ENCODE results near the gene DECR2.

DNA sequence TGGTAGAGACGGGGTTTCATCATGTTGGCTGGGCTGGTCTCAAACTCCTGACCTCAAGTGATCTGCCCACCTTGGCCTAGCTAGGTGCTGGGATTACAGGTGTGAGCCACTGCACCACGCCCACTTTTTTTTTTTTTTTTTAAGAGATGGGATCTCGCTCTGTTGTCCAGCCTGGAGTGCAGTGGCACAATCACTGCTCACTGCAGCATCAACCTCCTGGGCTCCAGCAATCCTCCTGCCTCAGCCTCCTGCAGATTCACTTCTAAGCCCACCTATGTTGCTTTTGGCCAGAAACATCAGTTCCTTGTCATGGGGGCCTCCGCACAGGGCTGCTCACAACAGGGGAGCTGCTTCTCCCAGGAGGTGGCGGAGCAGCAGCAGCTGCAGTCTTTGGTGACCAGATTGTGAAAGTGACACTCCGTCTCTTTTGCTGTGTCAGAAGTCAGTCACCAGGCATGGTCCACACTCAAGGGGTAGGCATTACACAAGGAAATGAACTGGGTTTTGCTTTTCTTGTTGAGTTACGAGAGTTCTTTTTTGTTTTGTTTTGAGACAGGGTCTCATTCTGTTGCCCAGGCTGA is 9.1 kb upstream of the DECR2 start:
- TF ChIP-seq CTCF (IDR thresholded peaks at IDR 0.05; ENCODE audit: insufficient read depth, low read depth, low read length) (no peak), EZH2 (IDR thresholded peaks at IDR 0.05; ENCODE audit: insufficient read depth, low read length) (no peak)
